Left lung (tissue), 10 donors: ENCODE data around the gene MCM3. TPM values are rescaled to one million over a fixed set of nuclear protein-coding genes. Genes with fewer than 3 reads are reported as not detected.

Source experiments
- ATAC-seq: fragments of 200-7000 bp; cut with Tn5 transposase; one replicate; pipeline ENCODE4 v1.9.1; 2020; ENCODE audit warnings: moderate library complexity
- DNase-seq, 4 donors: peaks; one replicate each; pipeline ENCODE4 v3.0.0-alpha.2; 2013 to 2020
- H3K27ac ChIP-seq, 2 donors: fragments of 200-600 bp; sonication (generic) in 1 of 2; one replicate each; pipeline versions ENCODE4 v1.5.0 to v1.8.0; 2020 to 2021
- H3K27me3 ChIP-seq, 2 donors: fragments of 200-600 bp; sonication (generic) in 1 of 2; one replicate each; pipeline versions ENCODE4 v1.5.0 to v1.8.0; 2020 to 2021
- H3K36me3 ChIP-seq, 2 donors: fragments of 200-600 bp; sonication (generic) in 1 of 2; one replicate each; pipeline versions ENCODE4 v1.5.0 to v1.8.0; 2020 to 2021
- H3K4me1 ChIP-seq, 2 donors: fragments of 200-600 bp; one replicate each; pipeline ENCODE4 v1.8.0; 2021
- H3K4me3 ChIP-seq, 2 donors: fragments of 200-600 bp; sonication (generic) in 1 of 2; one replicate each; pipeline versions ENCODE4 v1.5.0 to v1.8.0; 2020 to 2021; ENCODE audit warnings: mild to moderate bottlenecking in 1 of 2
- H3K9me3 ChIP-seq, 2 donors: fragments of 200-600 bp; sonication (generic) in 1 of 2; one replicate each; pipeline versions ENCODE4 v1.5.0 to v1.8.0; 2020 to 2021
- CTCF ChIP-seq, 2 donors: fragments of 200-600 bp; sonication (generic) in 1 of 2; IDR thresholded peaks; one replicate each; pipeline versions ENCODE4 v1.5.0 to v1.8.0; 2021; ENCODE audit warnings: antibody characterized with exemption in 2 of 2
- intact Hi-C, 2 donors: fragments of 100-400 bp; cut with DNase I; formaldehyde crosslinking; loops; one replicate each; pipeline versions ENCODE4 v1.11.2 to v1.14.2; 2022
- polyA plus RNA-seq, 6 donors: library from polyadenylated mRNA; unstranded; fragments of 120-200 nt; gene quantifications; one replicate each; pipeline ENCODE4 v1.2.1, GENCODE V29; 2013; ENCODE audit not compliant: insufficient read length in 6 of 6
- total RNA-seq, 2 donors: library from RNA; stranded (reverse); fragmentation: NEBNext Ultra II Directional; extraction: Animal tissue kit (Norgen Biotek cat#: 25700); gene quantifications; one replicate each; pipeline ENCODE4 v1.2.1, GENCODE V29; 2021
- donor health status: DM: no; HTN: yes; CAD: no.
- donor health status: DM: no; HTN: no; CAD: no.

MCM3 gene
- total and polyA plus RNA-seq, 8 donors = 38.9 to 122 (median 95.3) TPM

- DNase-seq (no peak), ATAC-seq (no peak)
- Histone ChIP-seq H3K27ac (no peak overlapping the region), H3K9me3 (no peaks in the 10 kb centered on the region), H3K36me3 (no peaks in the 10 kb centered on the region), H3K27me3 (no peaks in the 10 kb centered on the region), H3K4me3 (no peak overlapping the region), H3K4me1 (no peaks in the 10 kb centered on the region)
- intact Hi-C loops = no loop called here
- TF ChIP-seq CTCF (IDR thresholded peaks at IDR 0.05) = no peak
These were observed 53.0 kb downstream of the MCM3 start for GRCh38 chr6:52231406-52232127.

- Histone ChIP-seq H3K27me3 (no peaks in the 10 kb centered on the region), H3K9me3 (no peaks in the 10 kb centered on the region), H3K27ac (no peak overlapping the region), H3K4me1 (no peaks in the 10 kb centered on the region), H3K4me3 (no peak overlapping the region), H3K36me3 (no peaks in the 10 kb centered on the region)
- no peak for DNase-seq
- intact Hi-C loops = no loop called here
- TF ChIP-seq CTCF (IDR thresholded peaks at IDR 0.05) = no peak
- ATAC-seq = no peak
These were observed 53.9 kb downstream of the MCM3 start for GRCh38 chr6:52230685-52231084.

GRCh38 chr6:52227495-52227894, 57.0 kb downstream of the MCM3 start:
- DNase-seq = no peak
- Histone ChIP-seq H3K36me3 (no peaks in the 10 kb centered on the region), H3K4me3 (no peak overlapping the region), H3K9me3 (no peaks in the 10 kb centered on the region), H3K27me3 (no peaks in the 10 kb centered on the region), H3K27ac (no peak overlapping the region), H3K4me1 (no peaks in the 10 kb centered on the region)
- intact Hi-C loops = no loop called here
- no peak for ATAC-seq
- no peak for TF ChIP-seq CTCF (IDR thresholded peaks at IDR 0.05)

- ATAC-seq (no peak), DNase-seq (no peak)
- intact Hi-C loops = no loop called here
- no peak for TF ChIP-seq CTCF (IDR thresholded peaks at IDR 0.05)
- Histone ChIP-seq H3K27me3 (no peaks in the 10 kb centered on the region), H3K4me3 (no peak overlapping the region), H3K4me1 (no peaks in the 10 kb centered on the region), H3K27ac (no peak overlapping the region), H3K36me3 (no peaks in the 10 kb centered on the region), H3K9me3 (no peaks in the 10 kb centered on the region)
These were observed 63.2 kb downstream of the MCM3 start for GRCh38 chr6:52221302-52221701.

- no peaks in the 10 kb centered on the region for H3K4me1 ChIP-seq
- H3K36me3 ChIP-seq = no peaks in the 10 kb centered on the region
- ATAC-seq (no peak), DNase-seq (no peak)
- H3K27me3 ChIP-seq = no peaks in the 10 kb centered on the region
- TF ChIP-seq CTCF (IDR thresholded peaks at IDR 0.05) = no peak
- H3K27ac ChIP-seq = no peak overlapping the region
- H3K9me3 ChIP-seq = no peaks in the 10 kb centered on the region
- no peak overlapping the region for H3K4me3 ChIP-seq
- intact Hi-C loops = no loop called here
These were observed 66.8 kb downstream of the MCM3 start for GRCh38 chr6:52217761-52218160.
